ENCODE measurements around the gene PCSK6.

GRCh38 chr15:101488300-101489164 is 975 bp downstream of the PCSK6 start:
- TF ChIP-seq ARID4B (CRISPR knock-in tag; IDR thresholded peaks at IDR 0.05; ENCODE audit: borderline replicate concordance) (no peak), ZNF671 (CRISPR knock-in tag; IDR thresholded peaks at IDR 0.05) (no peak), SMAD3 (CRISPR knock-in tag; IDR thresholded peaks at IDR 0.05; ENCODE audit: borderline replicate concordance) (no peak), IRF2 (CRISPR knock-in tag; IDR thresholded peaks at IDR 0.05; ENCODE audit: borderline replicate concordance, low read depth) (no peak), PRDM15 (CRISPR knock-in tag; IDR thresholded peaks at IDR 0.05) (no peak), CTCF (IDR thresholded peaks at IDR 0.05) (no peak), FOXK1 (CRISPR knock-in tag; IDR thresholded peaks at IDR 0.05) (no peak), ATF2 (CRISPR knock-in tag; IDR thresholded peaks at IDR 0.05; ENCODE audit: borderline replicate concordance, low read depth) (no peak), ZNF263 (CRISPR knock-in tag; IDR thresholded peaks at IDR 0.05; ENCODE audit: low read depth) (no peak)
